Neural cell (in vitro differentiated cells): ENCODE data around the gene PSMG4.

ENCODE experiments used
- CTCF ChIP-seq: fragments of 450-650 bp; IDR thresholded peaks from 2 replicates; pipeline ENCODE4 v1.5.1; 2014; ENCODE audit warnings: antibody characterized with exemption, mild to moderate bottlenecking, moderate library complexity; ENCODE audit not compliant: poor library complexity, severe bottlenecking
- EP300 ChIP-seq: fragments of 450-650 bp; conservative IDR thresholded peaks from 2 replicates; pipeline ENCODE4 v1.6.1; 2014; ENCODE audit warnings: antibody characterized with exemption, mild to moderate bottlenecking, moderate library complexity; ENCODE audit not compliant: poor library complexity, severe bottlenecking
- SMC3 ChIP-seq: fragments of 450-650 bp; conservative IDR thresholded peaks from 2 replicates; pipeline ENCODE4 v1.6.1; 2014; ENCODE audit warnings: antibody characterized with exemption, mild to moderate bottlenecking, moderate library complexity; ENCODE audit not compliant: poor library complexity

GRCh38 chr6:3290149-3290930, 31.6 kb downstream of the PSMG4 start:
- TF ChIP-seq EP300 (no peak), SMC3 (no peak), CTCF (no peak)
